Stimulated activated naive CD8-positive, alpha-beta T cell treated with anti-CD3 and anti-CD28 coated beads, Interleukin-15, amount 100 ng/mL, for 72 hours (primary cell): Measurements from ENCODE around the gene CCDC34.
A peak's percentile ranks its signal among the peaks of the same experiment; 100 is the strongest.
"Not testable (repeated sequence)": the region's sequence is repeated elsewhere in the genome, so short reads cannot be mapped to it uniquely, and the experiment has no call there.

ENCODE experiments used
- ATAC-seq: fragments of 150-1000 bp; cut with Tn5 transposase; 2 replicates; pipeline ENCODE4 v1.10.0; 2021; ENCODE audit warnings: mild to moderate bottlenecking, moderate library complexity
- DNase-seq, 2 donors: peaks; one replicate each; pipeline ENCODE4 v3.0.0; 2021 to 2022
- H3K27ac Mint-ChIP-seq, 2 donors: one replicate each; pipeline ENCODE4 v1.8.0; 2022; ENCODE audit warnings: mild to moderate bottlenecking in 2 of 2, mixed read lengths in 2 of 2, moderate library complexity in 2 of 2
- H3K27me3 Mint-ChIP-seq: one replicate; pipeline ENCODE4 v1.8.0; 2022; ENCODE audit warnings: mixed read lengths
- H3K4me1 Mint-ChIP-seq: one replicate; pipeline ENCODE4 v1.8.0; 2022; ENCODE audit warnings: mild to moderate bottlenecking, mixed read lengths
- H3K4me3 Mint-ChIP-seq, 2 donors: one replicate each; pipeline ENCODE4 v1.8.0; 2022; ENCODE audit warnings: mild to moderate bottlenecking in 2 of 2, mixed read lengths in 2 of 2, moderate library complexity in 1 of 2
- H3K9me3 Mint-ChIP-seq, 2 donors: one replicate each; pipeline ENCODE4 v1.8.0; 2022; ENCODE audit warnings: mixed read lengths in 2 of 2

Gene CCDC34

DNA sequence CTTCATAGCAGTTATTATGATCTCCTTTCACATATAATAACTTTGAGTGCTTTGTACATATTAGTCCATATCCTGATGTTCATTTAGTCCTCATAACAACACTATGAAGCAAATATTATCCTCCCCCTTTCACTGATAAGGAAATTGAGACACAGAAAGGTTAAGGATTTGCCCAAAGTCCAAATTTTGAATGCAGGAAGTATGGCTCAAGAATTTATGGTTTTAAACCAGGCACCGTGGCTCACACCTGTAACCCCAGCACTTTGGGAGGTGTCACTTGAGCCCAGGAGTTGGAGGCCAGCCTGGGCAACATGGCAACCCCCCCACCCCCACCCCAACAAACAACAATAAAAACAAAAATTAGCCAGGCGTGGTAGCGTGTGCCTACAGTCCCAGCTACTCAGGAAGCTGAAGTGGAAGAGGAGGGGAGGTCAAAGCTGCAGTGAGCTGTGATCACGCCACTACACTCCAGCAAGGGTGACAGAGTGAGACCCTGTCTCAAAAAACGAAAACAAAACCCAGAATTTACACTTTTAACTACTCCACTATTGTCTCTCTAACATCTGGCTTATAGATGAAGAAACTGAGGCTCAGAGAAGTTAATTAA, 8.6 kb downstream of the CCDC34 start:
- no peaks in the 10 kb centered on the region for H3K9me3 Mint-ChIP-seq
- no peak overlapping the region for H3K4me3 Mint-ChIP-seq
- ATAC-seq: no peak
- H3K4me1 Mint-ChIP-seq: peaks cover 16% of the 10 kb centered on the region
- H3K27ac Mint-ChIP-seq: no peak overlapping the region
- H3K27me3 Mint-ChIP-seq: no peaks in the 10 kb centered on the region
- no peak for DNase-seq

DNA sequence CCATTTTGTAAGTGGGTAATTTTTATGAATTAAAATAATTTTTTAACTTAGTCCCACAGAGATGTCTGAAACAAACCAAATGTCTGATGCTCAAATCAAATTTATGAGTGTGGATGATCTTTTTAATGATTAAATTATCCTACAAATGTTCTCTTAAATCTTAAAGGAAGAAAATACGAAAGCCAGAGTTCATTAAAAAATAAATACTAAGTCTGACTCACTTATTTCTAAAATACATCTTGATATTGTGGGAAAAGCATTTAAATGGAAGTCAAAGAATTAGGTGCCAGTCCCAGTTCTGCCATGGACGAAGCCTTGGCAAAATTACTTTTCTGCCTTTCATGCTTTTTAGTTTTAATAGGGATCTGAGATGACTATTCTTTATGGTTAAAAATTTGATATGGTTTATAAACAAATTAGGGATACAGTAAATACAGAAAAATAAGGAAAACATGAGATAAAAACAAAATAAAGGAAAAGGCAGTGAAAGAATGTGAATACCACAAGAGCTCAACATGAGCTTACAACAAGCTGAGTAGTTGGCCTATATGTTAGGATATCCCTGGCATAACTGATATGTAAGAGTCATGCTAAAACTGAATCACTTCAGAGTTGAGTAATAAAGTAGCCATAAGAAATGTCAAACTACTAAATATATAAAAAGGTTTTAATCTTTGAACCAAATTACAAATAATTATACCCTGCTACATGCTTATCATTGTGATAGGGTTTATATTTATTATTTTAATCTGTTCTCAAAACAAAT, 9.2 kb downstream of the CCDC34 start:
- ATAC-seq (no peak), DNase-seq (no peak)
- H3K27me3 Mint-ChIP-seq: no peaks in the 10 kb centered on the region
- H3K4me1 Mint-ChIP-seq: peaks cover 9% of the 10 kb centered on the region
- H3K27ac Mint-ChIP-seq: no peak overlapping the region
- H3K9me3 Mint-ChIP-seq: no peaks in the 10 kb centered on the region
- no peak overlapping the region for H3K4me3 Mint-ChIP-seq

DNA sequence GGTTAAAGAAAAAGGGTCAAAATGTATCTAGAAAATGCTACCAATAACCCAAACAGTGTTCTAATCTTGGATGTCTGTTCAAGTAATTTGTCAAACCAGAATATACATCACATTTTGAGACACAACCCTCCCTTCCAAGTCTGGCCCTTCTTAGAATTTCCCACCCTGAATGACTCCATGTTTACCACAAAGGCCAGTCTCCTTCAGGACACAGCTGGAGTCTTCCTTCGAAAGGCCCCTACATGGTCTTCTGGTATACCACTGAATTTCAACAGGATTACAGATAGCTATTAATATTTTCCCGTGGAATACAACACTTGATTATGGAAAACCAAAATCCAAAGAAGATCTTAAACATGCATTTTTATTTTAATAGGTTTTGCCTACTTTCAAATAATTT, 10.2 kb downstream of the CCDC34 start:
- H3K9me3 Mint-ChIP-seq: no peaks in the 10 kb centered on the region
- H3K4me3 Mint-ChIP-seq: no peak overlapping the region
- DNase-seq (no peak), ATAC-seq (no peak)
- H3K27me3 Mint-ChIP-seq: no peaks in the 10 kb centered on the region
- H3K4me1 Mint-ChIP-seq: no peaks in the 10 kb centered on the region
- no peak overlapping the region for H3K27ac Mint-ChIP-seq

DNA sequence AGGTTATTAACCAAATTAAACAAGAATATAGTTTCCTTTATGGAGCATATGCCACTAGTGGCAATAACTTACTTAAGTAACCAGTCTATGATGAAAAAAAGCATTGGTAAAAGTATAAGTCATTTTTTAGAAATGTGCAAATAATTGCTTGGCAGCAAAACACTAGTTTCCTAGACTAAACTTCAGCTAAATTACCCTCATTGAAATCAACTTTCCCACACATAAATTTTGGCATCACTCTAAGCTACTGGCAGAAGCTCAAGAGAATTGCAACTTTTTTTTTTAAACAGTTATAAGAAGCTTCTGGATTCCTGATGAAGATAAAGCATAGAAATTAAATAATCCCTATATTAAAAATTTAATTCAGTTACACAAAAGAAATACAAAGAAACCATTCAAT, 12.5 kb downstream of the CCDC34 start:
- Mint-ChIP-seq H3K4me1 (no peaks in the 10 kb centered on the region), H3K27ac (no peak overlapping the region)

DNA sequence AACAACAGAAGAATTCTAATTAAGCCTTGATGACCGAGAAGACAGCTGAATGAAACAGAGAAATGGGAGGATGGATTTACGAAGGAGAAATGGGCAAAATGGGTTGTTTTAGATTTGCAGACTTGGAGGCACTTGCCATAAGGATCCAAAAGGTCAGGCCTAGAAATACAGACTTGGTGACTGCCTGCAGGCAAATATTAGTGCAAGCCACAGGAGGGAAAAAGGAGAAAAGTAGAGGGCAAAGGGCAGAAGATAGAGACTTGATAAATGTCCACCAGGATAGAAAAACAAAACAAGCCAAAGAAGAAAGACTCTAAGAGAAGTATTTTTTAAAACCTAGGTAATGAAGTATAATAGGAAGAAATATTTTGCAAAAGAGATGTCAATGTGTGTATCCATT, 13.1 kb downstream of the CCDC34 start:
- DNase-seq: no peak
- H3K4me1 Mint-ChIP-seq: no peaks in the 10 kb centered on the region
- H3K27me3 Mint-ChIP-seq: no peaks in the 10 kb centered on the region
- H3K27ac Mint-ChIP-seq: no peak overlapping the region
- H3K4me3 Mint-ChIP-seq: no peak overlapping the region
- no peaks in the 10 kb centered on the region for H3K9me3 Mint-ChIP-seq
- ATAC-seq: no peak

More for the DNA sequence above, 12.5 kb downstream of the CCDC34 start:
- Mint-ChIP-seq H3K4me3 (no peak overlapping the region), H3K9me3 (no peaks in the 10 kb centered on the region), H3K27me3 (no peaks in the 10 kb centered on the region)
- no peak for ATAC-seq
- DNase-seq: no peak

DNA sequence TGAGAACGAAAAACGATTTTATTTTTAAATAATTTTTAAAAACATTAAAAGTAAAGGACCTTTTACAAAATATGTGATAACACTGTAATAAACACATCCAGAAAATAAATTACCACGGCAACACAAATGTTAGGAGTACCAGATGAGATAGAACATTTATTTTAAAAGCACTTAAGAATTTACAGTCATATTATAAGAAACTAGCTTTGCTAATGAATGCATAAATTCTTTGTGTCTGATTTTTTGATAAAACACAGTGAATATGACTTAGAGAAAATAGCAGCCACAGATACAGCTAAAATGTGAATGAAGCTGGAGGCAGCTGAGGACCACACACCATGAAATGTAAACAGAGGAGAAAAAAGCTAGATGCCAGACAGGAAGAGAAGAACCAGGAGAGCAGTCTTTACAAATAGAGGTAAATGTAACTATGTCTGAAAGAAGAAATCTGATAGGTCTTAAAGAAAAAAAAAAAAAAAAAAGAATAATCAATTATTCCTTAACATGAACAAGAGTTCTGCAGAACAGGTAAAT, 14.6 kb downstream of the CCDC34 start:
- Mint-ChIP-seq H3K27me3 (no peaks in the 10 kb centered on the region), H3K9me3 (no peaks in the 10 kb centered on the region), H3K4me1 (no peaks in the 10 kb centered on the region), H3K4me3 (no peak overlapping the region), H3K27ac (no peak overlapping the region)
- no peak for DNase-seq
- ATAC-seq: no peak

DNA sequence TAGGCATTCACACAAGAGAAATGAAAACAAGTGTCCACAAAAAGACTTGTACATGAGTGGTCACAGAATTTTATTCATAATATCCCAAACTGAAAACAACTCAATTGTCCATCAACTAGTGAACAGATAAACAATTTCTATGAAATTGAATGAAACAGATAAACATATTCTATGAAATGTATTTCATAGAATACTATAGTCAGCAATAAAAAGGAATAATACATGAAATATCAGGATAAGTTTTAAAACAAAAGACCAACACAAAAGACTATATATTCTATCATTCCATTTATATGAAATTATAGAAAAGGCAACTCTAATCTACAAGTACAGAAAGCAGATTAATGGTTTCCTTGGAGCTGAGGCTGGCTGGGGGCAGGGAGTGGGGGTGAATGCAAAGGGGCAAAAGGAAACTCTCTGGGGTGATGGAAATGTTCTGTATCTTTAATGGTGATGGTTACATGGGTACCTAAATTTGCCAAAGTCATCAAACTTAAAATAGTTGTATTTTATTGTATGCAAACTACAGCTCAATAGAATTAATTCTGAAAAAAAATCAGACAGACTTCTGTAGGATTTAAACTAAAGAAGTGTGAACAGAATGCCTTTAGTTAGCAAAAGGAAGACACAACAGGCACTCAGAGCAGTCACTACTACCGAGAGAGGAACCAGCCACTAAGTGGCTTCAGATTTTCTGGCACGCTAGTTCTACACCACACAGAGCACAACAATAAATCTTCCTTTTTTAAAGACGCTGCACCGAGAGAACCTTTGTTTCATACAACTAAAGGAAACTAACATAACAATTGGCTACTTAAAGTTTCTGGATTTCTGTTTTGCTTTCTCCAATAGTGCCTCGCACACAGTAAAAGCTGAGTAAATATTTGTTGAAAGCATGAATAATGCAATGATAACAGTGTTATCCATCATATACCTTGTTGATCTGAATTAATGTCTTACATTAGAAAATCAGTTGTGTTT, 15.4 kb downstream of the CCDC34 start:
- Mint-ChIP-seq H3K9me3 (no peaks in the 10 kb centered on the region), H3K4me1 (no peaks in the 10 kb centered on the region), H3K4me3 (no peak overlapping the region), H3K27ac (no peak overlapping the region), H3K27me3 (no peaks in the 10 kb centered on the region)
- DNase-seq: no peak
- no peak for ATAC-seq

DNA sequence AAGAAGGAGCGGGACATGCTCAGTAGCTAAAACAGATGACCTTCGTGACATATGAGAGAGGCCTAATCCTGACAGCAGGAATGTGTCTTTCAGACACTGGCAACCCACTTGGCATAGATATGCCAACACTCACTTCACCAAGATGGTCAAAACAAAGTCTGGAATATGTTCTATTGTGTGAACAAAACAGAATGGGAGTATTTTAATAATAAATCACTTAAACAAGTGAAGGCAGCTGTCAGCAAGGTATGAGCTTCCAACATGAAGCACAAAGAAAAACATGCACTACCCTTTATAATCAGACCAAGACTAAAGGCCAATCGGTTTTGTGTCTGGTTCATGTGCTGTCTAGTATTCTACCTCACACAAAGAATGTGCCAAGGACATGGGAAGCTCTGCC, 23.1 kb downstream of the CCDC34 start:
- no peak for DNase-seq
- Mint-ChIP-seq H3K9me3 (peaks cover 0 to 5% of the 10 kb centered on the region in 2 donors), H3K27me3 (no peaks in the 10 kb centered on the region), H3K4me1 (no peaks in the 10 kb centered on the region), H3K4me3 (no peak overlapping the region), H3K27ac (no peak overlapping the region)
- ATAC-seq: no peak

DNA sequence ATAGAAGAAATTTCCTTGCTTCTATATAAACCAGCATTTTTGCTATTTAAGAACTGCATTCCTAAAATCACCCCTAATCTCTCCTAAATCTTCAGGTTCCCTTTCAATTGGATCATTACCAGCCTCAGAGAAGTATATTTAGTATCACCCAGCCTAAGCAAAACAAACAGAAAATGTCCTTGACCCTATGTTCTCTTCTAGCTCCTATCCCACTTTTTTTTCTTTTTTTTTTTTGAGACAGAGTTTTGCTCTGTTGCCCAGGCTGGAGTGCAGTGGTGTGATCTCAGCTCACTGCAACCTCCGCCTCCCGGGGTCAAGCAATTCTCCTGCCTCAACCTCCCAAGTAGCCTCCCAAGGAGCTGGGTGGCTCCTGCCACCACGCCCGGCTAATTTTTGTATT, 28.3 kb downstream of the CCDC34 start:
- not testable (repeated sequence) for H3K4me1 Mint-ChIP-seq, H3K27me3 Mint-ChIP-seq, ATAC-seq, H3K27ac Mint-ChIP-seq, H3K9me3 Mint-ChIP-seq, H3K4me3 Mint-ChIP-seq, DNase-seq

DNA sequence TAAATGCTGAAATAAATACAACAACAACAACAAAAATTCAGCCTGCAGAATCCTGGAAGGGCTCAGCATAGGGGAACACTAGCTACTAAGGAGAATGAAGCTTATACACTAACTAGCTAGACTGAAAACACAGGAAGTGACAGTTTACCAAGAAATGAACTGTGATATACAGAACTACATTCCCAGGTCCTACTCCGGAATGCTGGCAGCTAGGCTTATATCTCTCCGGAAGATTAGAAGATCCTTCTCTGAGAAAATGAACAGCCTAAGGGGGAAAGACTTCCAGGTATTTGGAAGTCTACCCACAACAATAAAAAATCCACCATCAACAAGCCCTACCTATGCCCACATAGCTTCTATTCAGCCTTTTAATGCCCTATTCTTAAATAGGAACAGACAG, 31.0 kb downstream of the CCDC34 start:
- ATAC-seq (no peak), DNase-seq (no peak)
- H3K27me3 Mint-ChIP-seq: no peaks in the 10 kb centered on the region

DNA sequence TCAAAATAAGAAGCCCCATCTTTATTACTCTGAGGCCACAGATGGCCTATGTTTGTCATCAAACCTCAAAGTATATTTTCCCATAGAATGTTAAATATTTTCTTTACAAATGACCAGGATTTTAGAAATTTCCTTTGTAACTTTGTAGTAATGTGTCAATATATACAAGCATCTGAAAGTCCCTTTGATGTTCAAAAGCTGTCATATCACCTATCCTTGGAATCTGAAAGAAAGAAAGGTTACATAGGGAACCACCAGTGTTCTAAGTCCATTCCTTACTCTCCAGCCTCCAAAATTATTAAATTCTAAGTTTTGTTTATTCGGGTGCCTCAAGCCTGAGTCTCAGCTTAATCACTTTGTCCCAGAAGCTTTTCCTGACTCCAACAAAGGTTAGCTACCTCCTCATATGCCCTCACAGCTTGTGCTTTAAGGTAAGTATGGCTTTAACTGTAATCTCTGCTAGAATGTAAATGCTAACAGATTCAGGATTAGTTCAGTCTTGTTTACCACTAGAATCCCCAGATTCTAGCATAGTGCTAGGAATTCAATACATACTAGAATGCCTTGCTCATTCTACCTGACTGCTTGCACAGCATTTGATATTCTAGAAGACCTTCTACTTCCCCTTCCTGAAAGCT, 32.3 kb downstream of the CCDC34 start:
- ATAC-seq (no peak), DNase-seq (no peak)
- H3K4me3 Mint-ChIP-seq: no peak overlapping the region
- no peaks in the 10 kb centered on the region for H3K27me3 Mint-ChIP-seq
- H3K4me1 Mint-ChIP-seq: no peaks in the 10 kb centered on the region
- peak overlapping the region in 1 of 2 donors; percentile 5 for H3K27ac Mint-ChIP-seq
- peaks cover 6 to 10% of the 10 kb centered on the region in 2 donors for H3K9me3 Mint-ChIP-seq

More for the DNA sequence above, 31.0 kb downstream of the CCDC34 start:
- H3K27ac Mint-ChIP-seq: no peak overlapping the region
- H3K4me1 Mint-ChIP-seq: no peaks in the 10 kb centered on the region
- peaks cover 0 to 5% of the 10 kb centered on the region in 2 donors for H3K9me3 Mint-ChIP-seq
- no peak overlapping the region for H3K4me3 Mint-ChIP-seq

DNA sequence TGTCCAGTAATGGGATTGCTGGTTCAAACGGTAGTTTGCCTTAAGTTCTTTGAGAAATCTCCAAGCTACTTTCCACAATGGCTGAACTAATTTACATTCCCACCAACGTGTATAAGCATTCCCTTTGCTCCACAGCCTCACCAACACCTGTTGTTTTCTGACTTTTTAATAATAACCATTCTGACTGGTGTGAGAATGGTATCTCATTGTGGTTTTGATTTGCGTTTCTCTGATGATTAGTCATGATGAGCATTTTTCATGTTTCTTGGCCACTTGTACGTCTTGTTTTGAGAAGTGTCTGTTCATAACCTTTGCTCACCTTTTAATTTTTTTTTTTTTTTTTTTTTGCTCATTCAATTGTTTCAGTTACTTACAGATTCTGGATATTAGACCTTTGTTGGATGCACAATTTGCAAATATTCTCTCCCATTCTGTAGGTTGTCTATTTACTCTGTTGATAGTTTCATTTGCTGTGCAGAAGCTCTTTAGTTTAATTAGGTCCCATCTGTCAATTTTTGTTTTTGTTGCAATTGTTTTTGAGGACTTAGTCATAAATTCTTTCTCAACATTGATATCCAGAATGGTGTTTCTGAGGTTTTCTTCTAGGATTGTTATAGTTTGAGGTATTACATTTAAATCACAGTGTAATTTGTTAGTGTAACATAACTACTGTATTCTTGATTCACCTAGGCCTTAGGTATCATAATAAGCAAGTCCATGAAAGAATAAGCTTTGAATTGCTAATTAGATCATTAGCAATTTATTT, 33.0 kb downstream of the CCDC34 start:
- ATAC-seq (no peak), DNase-seq (no peak)
- H3K4me3 Mint-ChIP-seq: no peak overlapping the region

DNA sequence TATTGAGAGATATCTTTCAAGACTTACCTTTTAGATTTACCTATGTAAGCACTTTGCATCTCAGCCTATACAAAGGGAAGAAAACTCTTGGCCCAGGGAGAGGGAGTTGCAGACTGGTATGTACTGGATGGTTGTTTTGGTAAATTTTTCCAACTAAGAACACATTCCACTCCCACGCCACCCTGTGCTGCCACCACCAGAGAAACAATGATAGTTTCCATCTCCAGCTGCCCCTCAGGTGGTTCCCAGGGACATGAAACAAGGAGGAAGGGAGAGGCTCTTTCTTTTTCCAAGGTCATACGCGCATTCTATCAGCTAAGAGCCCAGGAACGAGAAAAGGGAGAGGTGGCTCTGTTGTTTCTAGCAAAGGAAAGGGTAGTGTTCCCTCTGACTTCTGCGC, 34.4 kb downstream of the CCDC34 start:
- H3K9me3 Mint-ChIP-seq: peaks cover 5 to 11% of the 10 kb centered on the region in 2 donors
- H3K4me1 Mint-ChIP-seq: no peaks in the 10 kb centered on the region
- H3K27ac Mint-ChIP-seq: no peak overlapping the region
- no peak overlapping the region for H3K4me3 Mint-ChIP-seq
- no peaks in the 10 kb centered on the region for H3K27me3 Mint-ChIP-seq
- ATAC-seq: no peak
- no peak for DNase-seq

More for the DNA sequence above, 33.0 kb downstream of the CCDC34 start:
- no peaks in the 10 kb centered on the region for H3K27me3 Mint-ChIP-seq
- H3K27ac Mint-ChIP-seq: no peak overlapping the region
- H3K4me1 Mint-ChIP-seq: no peaks in the 10 kb centered on the region
- H3K9me3 Mint-ChIP-seq: peaks cover 5 to 11% of the 10 kb centered on the region in 2 donors

DNA sequence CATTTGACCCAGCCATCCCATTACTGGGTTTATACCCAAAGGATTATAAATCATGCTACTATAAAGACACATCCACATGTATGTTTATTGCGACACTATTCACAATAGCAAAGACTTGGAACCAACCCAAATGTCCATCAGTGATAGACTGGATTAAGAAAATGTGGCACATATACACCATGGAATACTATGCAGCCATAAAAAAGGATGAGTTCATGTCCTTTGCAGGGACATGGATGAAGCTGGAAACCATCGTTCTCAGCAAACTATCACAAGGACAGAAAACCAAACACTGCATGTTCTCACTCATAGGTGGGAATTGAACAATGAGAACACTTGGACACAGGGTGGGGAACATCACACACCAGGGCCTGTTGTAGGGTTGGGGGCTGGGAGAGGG, 36.0 kb downstream of the CCDC34 start:
- not testable (repeated sequence) for ATAC-seq, H3K4me1 Mint-ChIP-seq, H3K27ac Mint-ChIP-seq, DNase-seq, H3K27me3 Mint-ChIP-seq, H3K4me3 Mint-ChIP-seq
- H3K9me3 Mint-ChIP-seq: peaks cover 5 to 11% of the 10 kb centered on the region in 2 donors
